ENCODE results near the gene ZNHIT2. TPM values are rescaled to one million over a fixed set of nuclear protein-coding genes. Genes with fewer than 3 reads are reported as not detected.

The ZNHIT2 gene
- total and polyA plus RNA-seq, 2 of the 13 experiments (the other 11 are each of a cell fraction or from before 2014, with no cell fraction given): 1.1 to 6.5 TPM

GRCh38 chr11:65117206-65118096, at the start of gene ZNHIT2 (continued):
- TF ChIP-seq, protein P1, sequence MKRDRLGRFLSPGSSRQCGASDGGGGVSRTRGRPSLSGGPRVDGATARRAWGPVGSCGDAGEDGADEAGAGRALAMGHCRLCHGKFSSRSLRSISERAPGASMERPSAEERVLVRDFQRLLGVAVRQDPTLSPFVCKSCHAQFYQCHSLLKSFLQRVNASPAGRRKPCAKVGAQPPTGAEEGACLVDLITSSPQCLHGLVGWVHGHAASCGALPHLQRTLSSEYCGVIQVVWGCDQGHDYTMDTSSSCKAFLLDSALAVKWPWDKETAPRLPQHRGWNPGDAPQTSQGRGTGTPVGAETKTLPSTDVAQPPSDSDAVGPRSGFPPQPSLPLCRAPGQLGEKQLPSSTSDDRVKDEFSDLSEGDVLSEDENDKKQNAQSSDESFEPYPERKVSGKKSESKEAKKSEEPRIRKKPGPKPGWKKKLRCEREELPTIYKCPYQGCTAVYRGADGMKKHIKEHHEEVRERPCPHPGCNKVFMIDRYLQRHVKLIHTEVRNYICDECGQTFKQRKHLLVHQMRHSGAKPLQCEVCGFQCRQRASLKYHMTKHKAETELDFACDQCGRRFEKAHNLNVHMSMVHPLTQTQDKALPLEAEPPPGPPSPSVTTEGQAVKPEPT (CRISPR knock-in tag; IDR thresholded peaks at IDR 0.05; ENCODE audit: low read depth): no peak
- TF ChIP-seq ZNF205 (CRISPR knock-in tag; IDR thresholded peaks at IDR 0.05) (peak; percentile 20; the same call in 1 of the 2 replicates), ZMAT3 (CRISPR knock-in tag; conservative IDR thresholded peaks at IDR 0.05) (peak; percentile 66; the same call in 1 of the 2 replicates), CREB1 (IDR thresholded peaks at IDR 0.05) (peak; percentile 89), CREB1 (CRISPR knock-in tag; IDR thresholded peaks at IDR 0.05) (peak; percentile 95), KDM1A (CRISPR knock-in tag; IDR thresholded peaks at IDR 0.05) (no peak), ZNF282 (IDR thresholded peaks at IDR 0.05; ENCODE audit: partially characterized antibody) (no peak), ZNF280D (CRISPR knock-in tag; IDR thresholded peaks at IDR 0.05) (no peak), PHF8 (CRISPR knock-in tag; IDR thresholded peaks at IDR 0.05) (peak; percentile 97), NR2F2 (IDR thresholded peaks at IDR 0.05; ENCODE audit: borderline replicate concordance, low read depth) (peak; percentile 3; the same call in 1 of the 2 replicates), ZNF496 (CRISPR knock-in tag; IDR thresholded peaks at IDR 0.05; ENCODE audit: insufficient replicate concordance) (no peak), SKIL (CRISPR knock-in tag; IDR thresholded peaks at IDR 0.05; ENCODE audit: borderline replicate concordance) (no peak), PCBP2 (optimal IDR thresholded peaks at IDR 0.05; ENCODE audit: low read depth, low read length, poor library complexity, severe bottlenecking) (no peak), ZNF703 (CRISPR knock-in tag; IDR thresholded peaks at IDR 0.05; ENCODE audit: borderline replicate concordance) (no peak; the same call in 1 of the 2 replicates)
- TF ChIP-seq, protein P2, sequence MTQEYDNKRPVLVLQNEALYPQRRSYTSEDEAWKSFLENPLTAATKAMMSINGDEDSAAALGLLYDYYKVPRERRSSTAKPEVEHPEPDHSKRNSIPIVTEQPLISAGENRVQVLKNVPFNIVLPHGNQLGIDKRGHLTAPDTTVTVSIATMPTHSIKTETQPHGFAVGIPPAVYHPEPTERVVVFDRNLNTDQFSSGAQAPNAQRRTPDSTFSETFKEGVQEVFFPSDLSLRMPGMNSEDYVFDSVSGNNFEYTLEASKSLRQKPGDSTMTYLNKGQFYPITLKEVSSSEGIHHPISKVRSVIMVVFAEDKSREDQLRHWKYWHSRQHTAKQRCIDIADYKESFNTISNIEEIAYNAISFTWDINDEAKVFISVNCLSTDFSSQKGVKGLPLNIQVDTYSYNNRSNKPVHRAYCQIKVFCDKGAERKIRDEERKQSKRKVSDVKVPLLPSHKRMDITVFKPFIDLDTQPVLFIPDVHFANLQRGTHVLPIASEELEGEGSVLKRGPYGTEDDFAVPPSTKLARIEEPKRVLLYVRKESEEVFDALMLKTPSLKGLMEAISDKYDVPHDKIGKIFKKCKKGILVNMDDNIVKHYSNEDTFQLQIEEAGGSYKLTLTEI (CRISPR knock-in tag; conservative IDR thresholded peaks at IDR 0.05): no peak
- TF ChIP-seq, protein P3, sequence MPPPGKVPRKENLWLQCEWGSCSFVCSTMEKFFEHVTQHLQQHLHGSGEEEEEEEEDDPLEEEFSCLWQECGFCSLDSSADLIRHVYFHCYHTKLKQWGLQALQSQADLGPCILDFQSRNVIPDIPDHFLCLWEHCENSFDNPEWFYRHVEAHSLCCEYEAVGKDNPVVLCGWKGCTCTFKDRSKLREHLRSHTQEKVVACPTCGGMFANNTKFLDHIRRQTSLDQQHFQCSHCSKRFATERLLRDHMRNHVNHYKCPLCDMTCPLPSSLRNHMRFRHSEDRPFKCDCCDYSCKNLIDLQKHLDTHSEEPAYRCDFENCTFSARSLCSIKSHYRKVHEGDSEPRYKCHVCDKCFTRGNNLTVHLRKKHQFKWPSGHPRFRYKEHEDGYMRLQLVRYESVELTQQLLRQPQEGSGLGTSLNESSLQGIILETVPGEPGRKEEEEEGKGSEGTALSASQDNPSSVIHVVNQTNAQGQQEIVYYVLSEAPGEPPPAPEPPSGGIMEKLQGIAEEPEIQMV (CRISPR knock-in tag; IDR thresholded peaks at IDR 0.05; ENCODE audit: low read depth): no peak; the same call in none of the 2 replicates
- TF ChIP-seq, protein P4, sequence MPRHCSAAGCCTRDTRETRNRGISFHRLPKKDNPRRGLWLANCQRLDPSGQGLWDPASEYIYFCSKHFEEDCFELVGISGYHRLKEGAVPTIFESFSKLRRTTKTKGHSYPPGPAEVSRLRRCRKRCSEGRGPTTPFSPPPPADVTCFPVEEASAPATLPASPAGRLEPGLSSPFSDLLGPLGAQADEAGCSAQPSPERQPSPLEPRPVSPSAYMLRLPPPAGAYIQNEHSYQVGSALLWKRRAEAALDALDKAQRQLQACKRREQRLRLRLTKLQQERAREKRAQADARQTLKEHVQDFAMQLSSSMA (CRISPR knock-in tag; IDR thresholded peaks at IDR 0.05): no peak
